NOMO-1 (cell line): Measurements from ENCODE around the gene AZU1.

Experiments
- DNase-seq, 2 experiments: peaks; one replicate each; lab custom pipeline; 2025; ENCODE audit not compliant: unreplicated experiment in 2 of 2; lab: John Stamatoyannopoulos, UW

Gene AZU1

DNA sequence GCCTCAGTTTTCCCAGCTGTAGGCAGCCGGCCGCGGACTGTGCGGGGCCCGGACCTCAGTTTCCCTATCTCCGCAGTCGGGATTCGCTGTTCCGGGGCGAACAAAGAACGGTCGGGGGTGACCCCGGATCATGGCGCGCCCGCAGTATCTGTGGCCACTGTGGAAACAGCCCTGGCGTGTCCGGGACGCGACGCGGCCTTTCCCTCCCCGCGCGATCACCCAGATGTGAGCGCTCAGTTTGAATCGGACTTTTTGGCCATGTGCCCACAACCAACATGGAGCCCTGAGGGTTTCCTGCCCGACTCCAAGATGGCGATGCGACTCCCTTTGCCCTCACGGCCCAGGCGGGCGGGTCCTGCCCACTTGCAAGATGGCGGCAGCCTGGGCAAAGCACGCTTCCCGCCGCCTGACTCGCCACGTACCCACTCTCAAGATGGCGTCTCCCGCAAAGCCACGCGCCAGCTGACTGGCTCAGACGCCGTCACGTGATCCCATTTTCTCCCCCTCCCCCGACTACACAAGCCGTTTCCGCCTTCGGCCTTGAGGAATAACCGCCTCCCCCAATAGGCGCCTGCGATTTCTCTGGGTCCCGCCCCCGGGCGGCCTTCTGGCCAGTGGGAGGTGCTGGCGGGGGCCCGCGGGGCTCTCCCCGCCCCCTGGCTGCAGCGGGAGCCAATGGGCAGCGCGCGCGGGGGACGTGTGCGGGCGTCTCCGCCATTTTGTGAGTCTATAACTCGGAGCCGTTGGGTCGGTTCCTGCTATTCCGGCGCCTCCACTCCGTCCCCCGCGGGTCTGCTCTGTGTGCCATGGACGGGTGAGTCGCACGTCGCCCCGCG is 30.7 kb upstream of the AZU1 start, which contains the start of gene PTBP1:
TSS of gene PTBP1 (plus strand) at position 761 of the 836 bp plus-strand sequence. CDS start at position 807, 46 bp downstream.
- peak; percentile 100 for DNase-seq

DNA sequence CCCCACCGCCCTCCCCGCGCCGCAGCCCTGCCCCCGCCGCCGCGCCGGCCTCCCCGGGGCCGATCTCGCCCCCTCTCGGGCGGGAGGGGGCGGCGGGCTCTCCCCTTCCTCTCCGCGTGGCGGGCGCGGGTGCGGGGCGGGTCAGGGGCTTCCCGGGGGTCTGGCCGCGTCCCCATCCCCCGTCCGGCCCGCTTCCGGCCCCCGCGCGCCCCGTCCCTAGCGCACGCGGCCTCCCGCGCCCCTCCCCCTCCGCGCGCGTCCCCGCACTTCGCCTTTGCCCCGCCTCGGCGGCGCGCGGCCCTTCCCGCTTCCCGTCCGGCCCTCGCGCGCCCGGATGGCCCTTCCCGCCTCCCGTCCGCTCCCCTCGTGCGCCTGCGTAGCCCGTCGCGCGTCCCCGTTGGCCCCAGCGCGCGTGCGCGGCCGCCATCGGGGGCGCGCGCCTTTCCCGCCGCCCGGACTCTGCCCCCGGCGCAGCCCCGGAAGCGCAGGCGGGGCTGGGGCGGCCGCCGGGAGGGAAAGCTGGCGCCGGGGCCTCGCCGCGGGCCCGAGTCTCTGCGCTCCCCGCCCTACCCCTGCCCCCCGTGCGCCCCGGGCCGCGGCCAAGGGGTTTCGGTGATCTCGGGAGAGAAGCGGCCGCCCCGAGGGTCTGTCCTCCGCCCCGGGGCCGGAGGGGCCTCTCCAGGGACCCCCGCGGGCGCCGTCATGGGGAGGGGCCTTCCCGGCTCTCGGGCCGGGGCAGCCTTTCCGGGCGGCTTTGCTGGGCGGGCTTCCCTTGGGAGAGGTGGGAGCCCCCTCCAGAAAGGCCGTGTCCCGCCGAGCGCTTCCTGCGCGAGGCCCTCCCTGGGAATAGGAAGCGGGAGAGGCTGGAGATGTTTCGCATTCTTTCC is 29.9 kb upstream of the AZU1 start:
- DNase-seq = peak; percentile 74 to 90

DNA sequence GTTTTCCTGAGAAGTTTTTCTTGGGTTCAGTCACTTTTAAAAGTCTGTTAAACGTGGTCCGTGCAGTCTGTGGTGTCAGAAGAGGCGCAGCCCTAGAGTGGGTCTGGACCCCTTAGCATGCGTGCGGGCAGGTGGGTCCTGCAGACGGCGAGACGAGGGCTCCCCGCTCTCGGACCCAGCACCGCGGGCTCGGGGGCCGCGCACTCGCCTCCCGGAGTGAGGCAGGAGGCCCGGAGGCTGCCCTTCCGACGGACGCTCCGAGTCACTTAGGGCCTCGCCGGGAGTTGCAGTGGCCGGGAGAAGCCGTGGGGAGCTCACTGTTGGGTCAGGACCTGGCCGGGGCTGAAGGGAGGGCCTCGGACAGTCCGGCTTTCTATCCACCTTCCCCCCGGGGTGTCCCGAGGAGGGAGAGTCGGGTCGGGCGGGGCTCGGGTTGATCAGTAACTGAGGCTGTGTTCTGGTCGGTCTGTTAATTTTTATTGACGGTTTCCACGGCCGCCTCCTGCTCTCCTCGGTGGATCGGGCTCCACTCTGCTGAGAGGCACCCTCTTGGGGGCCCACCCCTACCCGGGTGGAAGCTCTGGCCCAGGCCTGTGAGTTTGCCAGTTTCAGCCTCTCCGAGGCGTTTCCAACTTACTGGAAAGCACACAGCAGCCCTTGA is 29.1 kb upstream of the AZU1 start:
- DNase-seq = no peak

DNA sequence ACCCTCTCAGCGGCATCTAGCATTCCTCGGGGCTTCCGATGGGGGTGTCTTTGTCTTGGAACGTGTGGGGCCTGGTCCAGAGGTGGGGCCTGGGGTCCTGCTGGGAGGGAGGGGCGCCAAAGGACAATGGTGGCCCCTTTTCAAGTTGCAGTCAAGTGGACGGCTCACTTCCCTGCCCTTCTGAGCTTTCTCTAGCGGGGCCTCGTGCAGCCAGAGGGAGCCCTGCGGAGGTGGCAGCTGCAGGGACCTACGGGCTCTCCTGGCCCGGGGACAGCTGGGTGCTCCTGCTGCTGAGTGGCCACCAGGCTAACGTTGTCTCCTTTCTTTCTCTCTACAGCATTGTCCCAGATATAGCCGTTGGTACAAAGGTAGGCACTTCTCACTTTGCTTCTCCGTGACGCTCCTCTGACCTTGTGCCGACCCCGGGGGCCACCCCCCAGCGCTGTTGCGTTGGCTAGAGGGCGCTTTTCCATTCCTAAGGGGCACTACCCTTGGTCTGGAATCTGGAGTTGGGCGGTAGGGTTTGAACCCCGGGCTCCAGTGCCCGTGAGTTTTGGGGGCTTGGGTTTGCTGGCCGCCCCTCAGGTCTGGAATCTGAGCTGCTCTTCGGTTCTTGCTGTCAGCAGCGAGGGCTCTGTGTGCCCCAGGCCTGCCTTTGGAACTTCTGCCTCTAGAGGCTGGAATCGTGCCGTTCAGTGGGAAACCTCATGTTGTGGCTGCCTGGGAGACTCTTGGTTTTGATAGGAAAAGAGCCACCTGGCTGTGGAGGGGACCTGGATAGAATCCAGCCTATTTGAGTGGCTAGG is 28.4 kb upstream of the AZU1 start:
- peak in 1 of 2 experiments; percentile 40 for DNase-seq

DNA sequence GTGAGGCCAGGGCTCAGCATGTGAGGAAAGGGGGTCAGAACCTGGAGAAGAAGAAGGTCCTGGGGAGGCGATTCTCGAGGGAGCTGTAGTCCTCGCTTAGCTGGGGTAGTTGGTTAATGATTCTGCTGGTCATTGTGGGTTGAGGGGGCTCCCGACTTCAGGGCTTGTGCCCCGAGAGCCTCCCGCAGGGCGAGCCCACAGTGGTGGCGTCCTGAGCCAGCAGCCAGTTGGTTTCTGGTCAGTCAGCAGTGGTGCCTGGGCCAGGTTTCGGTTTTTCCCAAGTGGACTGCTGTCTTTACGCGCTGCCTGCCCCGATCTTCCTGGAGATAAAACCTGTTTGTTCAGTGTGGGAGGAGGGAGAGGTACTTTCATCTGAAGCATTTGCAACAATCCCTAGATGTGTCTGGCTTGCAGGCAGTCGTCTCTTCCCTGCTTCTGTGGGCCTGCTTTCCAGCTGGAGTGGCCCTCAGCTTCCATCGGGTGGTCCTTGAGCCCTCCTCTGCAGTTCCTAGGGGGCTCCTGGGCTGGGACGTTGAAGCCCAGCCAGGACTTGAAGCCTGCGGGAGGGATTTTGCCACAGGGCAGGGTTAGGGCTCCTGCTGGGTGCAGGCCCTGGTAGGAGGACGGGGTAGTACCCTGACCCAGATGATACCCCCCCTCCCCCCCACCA is 27.1 kb upstream of the AZU1 start:
- DNase-seq = no peak

DNA sequence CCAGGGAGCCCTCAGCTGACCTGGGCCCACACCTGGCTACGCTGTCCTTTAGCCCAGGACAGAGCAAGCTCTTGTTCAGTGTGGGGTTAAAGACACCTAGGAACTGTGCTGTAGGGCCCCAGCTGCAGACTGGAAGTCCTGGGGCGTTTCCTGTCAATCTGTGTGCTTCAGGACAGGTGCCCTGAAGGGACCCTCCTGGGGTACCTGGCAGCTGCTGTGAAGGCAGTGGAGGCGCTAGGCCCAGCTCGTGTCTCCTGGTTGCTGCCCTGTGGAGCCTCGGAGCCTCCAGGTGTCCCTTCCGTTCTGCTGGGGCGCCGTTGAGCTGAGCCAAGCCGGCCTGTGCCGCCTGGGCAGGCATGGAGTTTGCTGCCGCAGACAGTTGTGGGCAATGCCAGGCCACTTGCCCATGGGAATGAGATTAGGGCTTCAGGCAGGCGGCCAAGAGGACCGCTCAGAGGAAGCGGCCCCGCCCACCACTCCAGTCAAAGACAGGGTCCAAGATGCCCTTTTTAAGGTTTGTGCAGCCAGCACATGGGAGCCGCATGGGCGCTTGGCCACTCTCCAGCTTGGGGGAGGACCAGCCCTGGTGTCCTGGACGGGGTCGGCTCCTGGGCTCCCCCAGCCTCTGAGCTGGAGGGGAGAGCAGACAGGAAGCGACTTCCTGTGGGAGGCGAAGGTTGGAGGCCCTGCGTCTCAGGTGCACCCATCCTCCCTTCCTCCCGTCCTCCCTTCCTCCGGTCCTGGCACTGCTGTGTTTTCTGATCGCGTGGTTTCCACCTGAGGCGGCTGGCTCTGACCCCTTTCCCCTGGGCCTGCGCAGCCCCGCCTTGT is 26.4 kb upstream of the AZU1 start:
- DNase-seq = no peak

DNA sequence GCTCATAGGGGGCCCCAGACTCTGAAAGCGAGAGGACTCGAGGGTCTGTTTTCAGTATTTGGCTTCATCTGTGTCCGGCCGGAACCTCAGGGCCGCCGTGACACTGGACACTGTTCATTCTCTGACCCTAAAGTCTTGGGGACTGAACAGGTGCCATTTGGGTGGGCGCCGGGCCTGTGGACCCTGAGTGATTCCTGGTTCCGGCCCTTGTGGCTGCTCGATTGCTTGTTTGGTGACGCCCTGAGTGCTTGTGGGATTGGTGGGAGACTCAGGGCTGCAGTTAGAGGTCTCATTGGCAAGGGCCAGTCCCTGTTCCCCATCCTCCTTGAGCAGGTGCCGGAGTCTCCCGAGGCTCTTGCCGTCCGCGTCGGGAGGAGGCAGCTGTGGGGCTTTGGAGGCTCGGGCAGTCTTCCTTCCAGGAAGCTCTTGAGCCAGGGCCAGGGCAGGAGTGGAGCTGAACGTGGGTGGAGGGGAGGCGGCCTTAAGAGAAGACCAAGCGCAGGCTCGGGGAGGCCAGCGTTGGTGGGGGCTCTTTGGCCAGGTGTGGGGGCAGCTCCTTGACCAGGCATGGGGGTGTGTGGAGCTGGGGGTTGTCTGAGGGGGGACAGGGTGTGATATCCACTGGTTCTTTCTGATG is 25.7 kb upstream of the AZU1 start:
- DNase-seq = no peak

DNA sequence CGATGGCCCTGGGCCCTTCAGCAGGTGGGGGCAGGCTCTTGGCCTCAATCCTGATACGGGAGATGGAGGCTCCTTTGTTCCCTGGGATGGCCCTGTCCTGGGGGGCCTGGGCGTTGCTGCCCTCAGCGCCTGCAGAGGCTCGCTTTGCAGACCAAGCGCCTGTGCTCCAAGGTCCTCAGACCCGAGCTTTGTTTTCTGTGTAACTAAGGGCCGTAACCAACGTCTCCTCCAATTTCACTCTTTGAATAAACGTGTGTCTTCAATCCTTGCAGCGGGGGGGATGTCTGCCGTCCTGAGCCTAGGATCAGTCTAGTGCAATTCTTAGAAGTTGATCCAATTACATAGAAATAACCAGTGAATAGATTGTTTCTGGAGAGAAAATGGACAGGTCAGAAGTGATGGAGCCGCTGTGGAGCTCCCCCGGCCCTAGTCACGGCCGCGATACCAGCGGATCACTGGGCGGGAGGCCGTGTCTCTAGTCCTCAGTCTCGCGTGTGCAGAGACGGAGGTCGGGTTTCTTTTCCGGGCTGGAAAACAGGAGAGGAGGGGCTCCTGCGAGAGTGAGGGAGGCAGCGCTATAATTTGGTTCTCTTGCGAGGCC is 25.0 kb upstream of the AZU1 start:
- no peak for DNase-seq

DNA sequence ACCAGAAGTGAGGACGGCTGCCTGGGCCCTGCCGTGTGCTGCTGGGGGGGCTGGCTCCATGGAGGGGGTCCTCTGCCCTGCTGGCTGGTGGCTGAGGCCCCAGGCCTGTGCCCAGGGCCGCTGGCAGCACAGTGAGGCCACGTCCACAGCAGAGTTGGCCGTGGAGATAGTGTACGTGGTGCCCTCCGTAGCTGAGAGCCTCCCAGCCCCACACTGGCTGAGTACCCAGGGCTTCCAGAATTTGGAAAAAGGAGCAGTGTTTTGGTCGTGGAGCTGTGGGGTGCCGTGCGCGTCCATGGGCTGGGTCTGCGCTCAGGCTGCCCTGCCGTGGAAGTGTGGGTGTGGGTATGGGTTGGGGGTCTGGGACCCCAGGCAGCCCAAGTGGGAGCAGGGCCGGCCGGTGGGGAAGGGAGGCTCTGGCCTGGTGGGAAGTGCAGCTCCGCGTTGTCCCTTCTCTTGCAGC is 24.5 kb upstream of the AZU1 start:
- no peak for DNase-seq

DNA sequence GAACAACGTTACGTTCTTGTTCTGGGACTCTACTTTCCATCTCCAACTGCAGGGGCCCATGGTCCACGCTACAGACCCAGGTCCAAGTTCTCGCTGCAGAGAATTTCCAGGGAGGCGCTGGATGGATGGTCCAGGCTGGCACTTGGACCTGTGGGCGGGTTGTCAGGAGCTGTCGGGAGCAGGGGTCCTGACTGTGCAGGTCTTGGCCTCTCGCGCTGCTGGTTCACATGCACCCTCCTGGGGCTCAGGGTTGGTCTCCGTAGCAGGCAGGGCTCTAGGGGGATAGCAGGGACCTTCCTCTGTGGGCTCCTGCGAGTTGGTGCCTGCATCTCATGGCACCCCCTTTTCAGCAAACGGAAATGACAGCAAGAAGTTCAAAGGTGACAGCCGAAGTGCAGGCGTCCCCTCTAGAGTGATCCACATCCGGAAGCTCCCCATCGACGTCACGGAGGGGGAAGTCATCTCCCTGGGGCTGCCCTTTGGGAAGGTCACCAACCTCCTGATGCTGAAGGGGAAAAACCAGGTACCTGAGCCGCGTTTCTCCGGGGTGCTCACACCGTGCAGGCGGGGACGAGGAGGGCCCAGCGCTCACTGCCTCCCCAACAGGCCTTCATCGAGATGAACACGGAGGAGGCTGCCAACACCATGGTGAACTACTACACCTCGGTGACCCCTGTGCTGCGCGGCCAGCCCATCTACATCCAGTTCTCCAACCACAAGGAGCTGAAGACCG is 23.8 kb upstream of the AZU1 start:
- no peak for DNase-seq

DNA sequence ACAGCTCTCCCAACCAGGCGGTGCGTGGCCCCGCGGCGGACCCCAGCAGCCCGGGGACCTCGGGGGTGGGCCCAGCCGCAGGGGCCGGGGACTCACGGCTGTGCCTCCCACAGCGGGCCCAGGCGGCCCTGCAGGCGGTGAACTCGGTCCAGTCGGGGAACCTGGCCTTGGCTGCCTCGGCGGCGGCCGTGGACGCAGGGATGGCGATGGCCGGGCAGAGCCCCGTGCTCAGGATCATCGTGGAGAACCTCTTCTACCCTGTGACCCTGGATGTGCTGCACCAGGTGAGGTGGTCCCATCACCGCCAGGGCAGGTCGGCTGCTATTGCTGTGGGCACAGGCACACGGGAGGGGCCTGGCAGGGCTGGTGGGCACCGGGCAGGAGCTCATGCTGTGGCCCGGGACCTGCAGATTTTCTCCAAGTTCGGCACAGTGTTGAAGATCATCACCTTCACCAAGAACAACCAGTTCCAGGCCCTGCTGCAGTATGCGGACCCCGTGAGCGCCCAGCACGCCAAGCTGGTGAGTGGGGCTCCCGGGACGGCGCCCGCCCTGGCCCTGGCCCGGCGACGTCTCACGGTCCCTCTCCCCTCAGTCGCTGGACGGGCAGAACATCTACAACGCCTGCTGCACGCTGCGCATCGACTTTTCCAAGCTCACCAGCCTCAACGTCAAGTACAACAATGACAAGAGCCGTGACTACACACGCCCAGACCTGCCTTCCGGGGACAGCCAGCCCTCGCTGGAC is 23.0 kb upstream of the AZU1 start:
- no peak for DNase-seq

DNA sequence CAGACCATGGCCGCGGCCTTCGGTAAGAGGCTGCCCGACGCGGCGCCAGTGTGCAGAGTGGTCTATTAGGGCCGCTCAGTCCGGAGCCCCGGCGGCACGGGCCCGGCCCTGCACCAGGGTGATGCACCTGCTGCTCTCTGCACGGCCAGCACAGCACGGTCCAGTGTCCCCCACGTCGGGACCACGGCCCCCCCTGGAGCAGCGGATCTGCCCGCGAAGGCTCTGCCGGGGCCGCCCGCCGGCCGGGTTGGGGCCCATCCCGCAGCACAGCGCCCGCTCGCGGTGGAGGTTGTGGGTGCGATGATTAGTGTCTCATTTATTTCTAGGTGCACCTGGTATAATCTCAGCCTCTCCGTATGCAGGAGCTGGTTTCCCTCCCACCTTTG is 22.5 kb upstream of the AZU1 start:
- DNase-seq = no peak

DNA sequence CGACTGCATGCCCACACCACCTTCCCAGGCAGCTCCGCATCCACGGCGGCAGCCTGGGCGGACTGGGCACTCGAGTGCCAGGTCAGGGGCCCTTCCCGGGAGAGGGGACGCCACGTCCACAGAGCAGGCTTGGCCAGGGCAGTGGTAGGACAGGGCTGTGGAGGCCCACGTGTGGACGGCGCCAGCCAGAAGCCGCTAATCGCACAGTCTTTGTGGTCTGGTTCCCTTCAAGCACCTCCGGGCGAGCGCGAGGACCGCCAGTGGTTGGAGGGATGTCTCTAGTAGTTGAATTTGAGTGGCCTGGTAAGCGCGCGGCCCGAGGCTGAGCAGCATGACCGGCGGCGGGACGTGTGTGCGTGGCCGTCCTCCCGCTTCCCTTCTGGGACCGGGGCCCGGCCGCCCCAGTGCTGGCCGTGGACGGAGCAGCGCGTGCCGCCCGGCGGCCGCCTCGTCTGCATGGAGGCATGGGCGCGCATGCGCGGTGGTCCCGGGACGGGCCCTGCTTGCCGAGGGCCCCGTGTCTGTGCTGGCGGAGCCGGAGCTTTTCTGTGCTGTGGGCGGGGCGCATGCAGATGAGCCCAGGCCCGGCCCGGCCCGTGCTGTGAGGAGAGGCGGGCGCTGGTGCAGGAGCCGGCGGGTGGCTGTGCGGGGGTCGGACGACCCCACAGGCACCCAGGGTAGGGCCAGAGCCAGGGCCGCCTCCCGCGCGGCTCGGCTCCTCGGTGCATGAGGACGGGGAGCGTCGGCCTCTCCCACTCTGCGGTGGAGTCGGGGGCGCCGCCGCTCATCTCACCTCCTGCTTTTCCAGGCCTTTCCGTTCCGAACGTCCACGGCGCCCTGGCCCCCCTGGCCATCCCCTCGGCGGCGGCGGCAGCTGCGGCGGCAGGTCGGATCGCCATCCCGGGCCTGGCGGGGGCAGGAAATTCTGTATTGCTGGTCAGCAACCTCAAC is 21.8 kb upstream of the AZU1 start:
- DNase-seq = no peak

DNA sequence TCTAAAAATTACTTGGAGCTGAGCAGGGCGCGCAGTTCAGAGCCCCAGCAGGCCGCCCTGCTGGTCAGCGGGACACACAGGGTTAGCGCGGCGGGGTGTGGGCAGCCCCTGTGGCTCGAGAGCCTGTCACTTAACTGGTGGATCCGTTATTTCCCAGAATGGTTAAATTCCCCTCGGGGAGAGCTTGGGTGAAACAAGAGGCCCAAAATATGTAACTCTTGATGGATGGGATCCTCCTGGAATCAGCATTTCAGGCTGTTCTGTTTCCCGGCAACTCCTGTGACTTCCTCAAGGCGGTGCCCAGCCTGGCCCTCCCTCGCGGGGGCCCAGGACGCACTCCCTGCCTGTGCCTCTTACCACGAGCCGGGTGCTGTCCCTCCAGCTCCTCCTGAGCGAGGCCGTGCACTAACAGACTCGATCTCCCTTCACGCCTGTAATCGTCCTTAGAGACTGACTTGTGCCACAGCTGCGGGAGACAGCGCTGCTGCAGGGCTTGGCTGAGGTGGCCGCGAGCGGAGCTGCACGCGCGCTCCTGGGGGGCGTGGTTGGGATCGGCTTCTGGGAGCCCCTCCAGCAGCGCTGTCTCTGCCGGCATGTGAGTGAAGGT is 20.7 kb upstream of the AZU1 start:
- no peak for DNase-seq
